ENCODE data around the gene COL12A1. TPM values are rescaled to one million over a fixed set of nuclear protein-coding genes. Genes with fewer than 3 reads are reported as not detected.

The COL12A1 gene
- total and polyA plus RNA-seq, 10 of the 15 experiments (the other 5 are each of a cell fraction or from before 2014, with no cell fraction given): under 0.01 to 0.69 (median 0.11) TPM; not detected in 6

DNA sequence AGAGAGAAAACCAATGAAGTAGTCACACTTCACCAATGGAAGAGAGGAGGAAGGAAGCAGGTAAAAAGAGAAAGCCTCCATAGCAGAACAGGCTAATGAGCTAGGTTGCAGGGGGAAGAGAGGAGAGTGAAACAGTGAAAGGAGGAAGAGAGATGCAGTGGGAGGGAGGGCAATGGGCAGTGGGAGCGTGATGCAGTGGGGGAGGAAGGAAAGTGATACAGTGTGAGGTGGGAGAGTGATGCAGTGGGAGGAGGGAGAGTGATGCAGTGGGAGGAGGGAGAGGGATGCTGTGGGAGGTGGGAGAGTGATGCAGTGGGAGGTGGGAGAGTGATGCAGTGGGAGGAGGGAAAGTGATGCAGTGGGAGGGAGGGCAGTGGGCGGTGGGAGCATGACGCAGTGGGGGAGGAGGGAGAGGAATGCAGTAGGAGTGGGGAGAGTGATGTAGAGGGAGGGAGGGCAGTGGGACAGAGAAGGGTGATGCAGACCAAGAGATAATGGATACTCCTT lies 29.7 kb downstream of the COL12A1 start:
- ChIA-PET RAD21 (ENCODE audit: unreplicated experiment) (interaction anchor here (0.5 kb wide), 1 partner anchor 1544 kb away, joined by 4 read pairs; no protein-coding TSS in a partner anchor), SMC1A (ENCODE audit: uncharacterized antibody, unreplicated experiment) (no interaction called here), POLR2A (no interaction called here), CTCF (interaction anchor here (1.0 kb wide), 1 partner anchor 34 kb away, joined by 3 read pairs; no protein-coding TSS in a partner anchor)
- Histone ChIP-seq H3K9me3 (replicated peaks; ENCODE audit: control insufficient read depth, insufficient read depth, low read length) (no peaks in the 10 kb centered on the region), H3K4me1 (ENCODE audit: control insufficient read depth, insufficient read depth, low read length) (no peaks in the 10 kb centered on the region), H3K79me2 (ENCODE audit: control insufficient read depth, insufficient read depth, low read length) (no peaks in the 10 kb centered on the region), H4K20me1 (ENCODE audit: control insufficient read depth, insufficient read depth) (no peaks in the 10 kb centered on the region), H3K27ac (ENCODE audit: control insufficient read depth, insufficient read depth) (no peak overlapping the region), H3K9ac (ENCODE audit: control insufficient read depth, insufficient read depth, low read length) (no peak overlapping the region), H3K27me3 (replicated peaks in 1 of 2; ENCODE audit: control insufficient read depth in 2 of 2, insufficient read depth in 2 of 2, low read length in 1 of 2) (no peaks in the 10 kb centered on the region), H3K4me2 (ENCODE audit: control insufficient read depth, insufficient read depth) (no peak overlapping the region), H3K4me3 (no peak overlapping the region), H2AFZ (ENCODE audit: control insufficient read depth, low read depth, low read length) (no peak overlapping the region), H3K36me3 (ENCODE audit: control insufficient read depth in 2 of 2, insufficient read depth in 2 of 2, low read length in 1 of 2) (no peaks in the 10 kb centered on the region)
- DNase-seq (ENCODE audit: low read depth, low spot score): no peak
- no peak for ATAC-seq
- TF ChIP-seq NFYA (IDR thresholded peaks at IDR 0.05; ENCODE audit: borderline replicate concordance, low read depth, low read length) (no peak), RAD51 (IDR thresholded peaks at IDR 0.05) (no peak), MEF2B (IDR thresholded peaks at IDR 0.05; ENCODE audit: partially characterized antibody, poor library complexity, severe bottlenecking) (no peak), IKZF1 (conservative IDR thresholded peaks at IDR 0.05) (no peak), NFXL1 (IDR thresholded peaks at IDR 0.05; ENCODE audit: borderline replicate concordance) (no peak), JUNB (IDR thresholded peaks at IDR 0.05) (no peak), SMAD5 (IDR thresholded peaks at IDR 0.05; ENCODE audit: low read depth) (no peak), ZNF207 (IDR thresholded peaks at IDR 0.05; ENCODE audit: borderline replicate concordance) (no peak), MYC (IDR thresholded peaks at IDR 0.05; ENCODE audit: insufficient read depth, insufficient read length, insufficient replicate concordance, low read length, severe bottlenecking) (no peak), ZNF217 (IDR thresholded peaks at IDR 0.05) (no peak)
- TF ChIP-seq, protein P1, sequence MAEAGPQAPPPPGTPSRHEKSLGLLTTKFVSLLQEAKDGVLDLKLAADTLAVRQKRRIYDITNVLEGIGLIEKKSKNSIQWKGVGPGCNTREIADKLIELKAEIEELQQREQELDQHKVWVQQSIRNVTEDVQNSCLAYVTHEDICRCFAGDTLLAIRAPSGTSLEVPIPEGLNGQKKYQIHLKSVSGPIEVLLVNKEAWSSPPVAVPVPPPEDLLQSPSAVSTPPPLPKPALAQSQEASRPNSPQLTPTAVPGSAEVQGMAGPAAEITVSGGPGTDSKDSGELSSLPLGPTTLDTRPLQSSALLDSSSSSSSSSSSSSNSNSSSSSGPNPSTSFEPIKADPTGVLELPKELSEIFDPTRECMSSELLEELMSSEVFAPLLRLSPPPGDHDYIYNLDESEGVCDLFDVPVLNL (IDR thresholded peaks at IDR 0.05; ENCODE audit: low read depth, low read length): no peak
- TF ChIP-seq, protein P2, sequence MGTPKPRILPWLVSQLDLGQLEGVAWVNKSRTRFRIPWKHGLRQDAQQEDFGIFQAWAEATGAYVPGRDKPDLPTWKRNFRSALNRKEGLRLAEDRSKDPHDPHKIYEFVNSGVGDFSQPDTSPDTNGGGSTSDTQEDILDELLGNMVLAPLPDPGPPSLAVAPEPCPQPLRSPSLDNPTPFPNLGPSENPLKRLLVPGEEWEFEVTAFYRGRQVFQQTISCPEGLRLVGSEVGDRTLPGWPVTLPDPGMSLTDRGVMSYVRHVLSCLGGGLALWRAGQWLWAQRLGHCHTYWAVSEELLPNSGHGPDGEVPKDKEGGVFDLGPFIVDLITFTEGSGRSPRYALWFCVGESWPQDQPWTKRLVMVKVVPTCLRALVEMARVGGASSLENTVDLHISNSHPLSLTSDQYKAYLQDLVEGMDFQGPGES (IDR thresholded peaks at IDR 0.05): no peak
- TF ChIP-seq, protein P3, sequence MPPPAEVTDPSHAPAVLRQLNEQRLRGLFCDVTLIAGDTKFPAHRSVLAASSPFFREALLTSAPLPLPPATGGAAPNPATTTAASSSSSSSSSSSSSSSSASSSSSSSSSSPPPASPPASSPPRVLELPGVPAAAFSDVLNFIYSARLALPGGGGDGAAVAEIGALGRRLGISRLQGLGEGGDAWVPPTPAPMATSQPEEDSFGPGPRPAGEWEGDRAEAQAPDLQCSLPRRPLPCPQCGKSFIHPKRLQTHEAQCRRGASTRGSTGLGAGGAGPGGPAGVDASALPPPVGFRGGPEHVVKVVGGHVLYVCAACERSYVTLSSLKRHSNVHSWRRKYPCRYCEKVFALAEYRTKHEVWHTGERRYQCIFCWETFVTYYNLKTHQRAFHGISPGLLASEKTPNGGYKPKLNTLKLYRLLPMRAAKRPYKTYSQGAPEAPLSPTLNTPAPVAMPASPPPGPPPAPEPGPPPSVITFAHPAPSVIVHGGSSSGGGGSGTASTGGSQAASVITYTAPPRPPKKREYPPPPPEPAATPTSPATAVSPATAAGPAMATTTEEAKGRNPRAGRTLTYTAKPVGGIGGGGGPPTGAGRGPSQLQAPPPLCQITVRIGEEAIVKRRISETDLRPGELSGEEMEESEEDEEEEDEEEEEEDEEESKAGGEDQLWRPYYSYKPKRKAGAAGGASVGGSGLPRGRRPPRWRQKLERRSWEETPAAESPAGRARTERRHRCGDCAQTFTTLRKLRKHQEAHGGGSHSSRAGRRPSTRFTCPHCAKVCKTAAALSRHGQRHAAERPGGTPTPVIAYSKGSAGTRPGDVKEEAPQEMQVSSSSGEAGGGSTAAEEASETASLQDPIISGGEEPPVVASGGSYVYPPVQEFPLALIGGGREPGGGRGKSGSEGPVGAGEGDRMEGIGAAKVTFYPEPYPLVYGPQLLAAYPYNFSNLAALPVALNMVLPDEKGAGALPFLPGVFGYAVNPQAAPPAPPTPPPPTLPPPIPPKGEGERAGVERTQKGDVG (CRISPR knock-in tag; IDR thresholded peaks at IDR 0.05): no peak
- in situ Hi-C loops (cut with MboI) (no loop called here), intact Hi-C loops (cut with micrococcal nuclease; ENCODE audit: unreplicated experiment) (no loop called here)
- BruUV-seq (replicated peaks): no TSS peak
- no peak for FAIRE-seq
- no CpG with 5 or more reads among the region's 3 CpGs for WGBS (ENCODE audit: insufficient coverage, insufficient replicate concordance, low lambda C conversion rate, missing lambda C conversion rate)
